T-helper 2 cell (primary cell): ENCODE results near the gene SHC3.

Experiments
- DNase-seq, 5 experiments: peaks; one replicate each; pipeline versions ENCODE4 v3.0.0 to v3.0.0-alpha.2; 2012 to 2022

Gene SHC3

GRCh38 chr9:88978034-88978433 is 200.6 kb downstream of the SHC3 start:
- no peak for DNase-seq

GRCh38 chr9:88976890-88977257 is 201.7 kb downstream of the SHC3 start:
- no peak for DNase-seq

DNA sequence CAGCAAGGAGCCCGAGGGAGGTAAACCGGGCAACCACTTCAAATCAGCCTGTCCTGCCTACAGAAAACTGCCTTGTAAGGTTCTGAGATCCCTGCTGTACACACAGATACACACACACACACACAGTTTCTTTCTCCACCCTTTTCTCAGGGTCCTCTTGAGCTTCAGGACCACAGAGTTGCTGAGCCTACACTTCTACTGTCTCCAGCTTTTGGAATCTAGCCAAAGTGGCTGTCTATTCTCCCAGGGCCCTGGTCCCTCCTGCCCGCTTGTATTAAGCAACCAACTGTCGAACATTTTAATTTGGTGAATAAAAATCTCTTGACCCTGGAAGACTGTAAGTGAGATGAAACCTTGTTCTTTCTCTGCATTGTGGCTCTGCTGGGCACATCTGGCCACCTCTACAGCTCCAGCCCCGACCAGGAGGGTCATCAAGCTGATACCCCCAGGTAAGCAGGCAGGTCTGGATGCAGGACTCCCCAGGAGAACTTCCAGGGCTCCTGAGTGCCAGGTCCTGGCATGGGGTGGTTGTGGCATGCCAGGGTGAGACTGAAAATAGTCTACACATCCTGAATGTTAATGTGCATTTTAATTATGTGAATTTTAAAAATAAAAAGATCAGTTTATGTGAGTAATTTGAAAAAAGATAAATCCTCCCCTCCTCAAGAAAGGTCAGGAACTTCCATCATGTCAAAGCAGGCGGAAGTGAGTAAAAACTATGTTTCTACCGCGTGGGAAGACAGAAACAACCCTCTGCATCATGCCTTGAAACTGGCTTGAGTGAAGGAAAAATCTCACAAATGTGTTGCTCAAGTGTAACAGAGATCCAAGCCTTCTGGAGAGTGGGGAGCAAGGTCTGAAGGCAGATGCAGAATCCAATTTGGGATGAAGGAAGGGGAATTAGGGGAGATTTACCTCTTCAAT is 202.4 kb downstream of the SHC3 start:
- DNase-seq, result no peak

- DNase-seq, result no peak
Measured at GRCh38 chr9:88974641-88975040, 204.0 kb downstream of the SHC3 start.

DNA sequence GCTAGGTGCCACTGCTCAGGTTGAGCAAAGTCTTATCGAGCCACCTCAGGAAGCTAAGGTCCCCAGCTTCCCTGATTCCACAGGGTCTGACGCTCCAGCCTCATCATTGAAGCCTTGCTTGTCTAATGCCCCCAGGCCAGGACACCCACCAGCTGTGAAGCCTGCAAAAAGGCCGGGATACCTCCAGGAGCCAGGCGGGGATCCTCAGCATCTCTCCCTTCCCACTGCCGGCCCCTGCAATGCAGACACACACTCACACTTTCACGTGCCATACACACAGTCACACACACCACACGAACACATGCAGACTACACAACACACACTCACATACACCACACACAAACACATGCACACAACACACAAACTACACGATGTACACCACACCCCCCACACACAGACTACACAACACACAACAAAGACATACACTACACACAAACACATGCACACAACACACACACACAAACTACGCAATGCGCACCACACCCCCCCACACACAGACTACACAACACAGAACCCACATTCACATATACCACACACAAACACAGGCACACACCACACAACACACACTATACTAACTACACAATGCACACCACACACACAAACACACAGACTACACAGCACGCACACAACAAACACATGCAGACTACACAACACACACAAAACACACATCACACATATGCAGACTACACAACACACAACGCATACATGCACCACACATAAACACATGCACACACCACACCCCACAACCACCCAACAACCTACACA is 205.2 kb downstream of the SHC3 start:
- DNase-seq, result no peak

DNA sequence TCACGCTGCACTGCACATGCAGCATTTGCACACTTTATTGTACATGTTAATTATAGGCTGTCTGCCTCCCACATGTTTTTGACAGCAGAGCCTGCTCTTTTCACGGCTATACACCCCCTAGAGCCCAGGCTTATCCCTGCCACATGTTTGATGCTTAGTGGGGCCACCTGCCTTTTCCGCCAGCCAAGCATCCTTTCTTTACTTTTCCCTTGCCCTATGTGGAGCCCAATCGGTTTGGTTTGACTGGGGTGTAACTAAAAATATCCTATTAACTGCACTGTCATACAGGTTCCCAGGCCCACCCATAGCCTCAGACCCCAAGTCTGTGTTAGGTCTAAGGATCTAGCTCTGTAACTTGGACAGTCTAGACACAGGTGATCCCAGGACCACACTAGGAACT is 206.2 kb downstream of the SHC3 start:
- DNase-seq, result no peak

GRCh38 chr9:88971131-88971960 is 207.3 kb downstream of the SHC3 start:
- DNase-seq, result no peak

DNA sequence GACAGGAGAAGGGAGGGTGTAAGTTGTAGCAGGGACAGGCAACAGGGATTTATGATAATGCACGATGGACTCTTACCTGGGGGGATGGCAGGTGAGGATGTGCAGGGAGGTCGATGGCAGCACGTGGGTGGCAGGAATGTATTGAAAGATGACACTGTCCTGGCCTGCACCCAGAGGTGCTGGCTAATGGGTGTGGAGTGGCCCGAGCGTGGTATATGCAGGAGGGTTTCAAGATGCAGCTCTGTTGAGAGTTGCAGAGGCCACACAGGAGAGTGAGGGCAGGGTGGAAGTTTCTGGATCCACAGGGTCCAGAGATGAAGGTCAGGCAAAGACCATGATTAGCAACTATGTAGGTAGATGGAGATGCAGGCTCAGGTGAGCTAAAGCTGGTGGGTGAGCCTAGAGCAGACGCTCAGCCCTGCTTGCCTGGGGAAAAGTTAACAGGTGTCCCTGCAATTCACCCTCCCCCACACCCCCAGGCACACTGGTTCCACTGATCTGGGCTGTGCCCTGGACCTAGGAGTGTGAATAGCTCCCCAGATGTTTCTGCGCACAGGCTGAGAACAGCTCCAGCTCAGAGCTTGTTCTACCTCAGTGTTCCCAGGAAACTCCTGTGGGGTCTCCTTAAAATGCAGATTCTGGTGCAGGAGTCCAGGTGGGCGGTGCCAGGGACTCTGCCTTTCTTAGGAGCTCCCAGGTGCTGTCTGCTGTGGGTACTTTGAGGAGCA is 208.8 kb downstream of the SHC3 start:
- DNase-seq, result no peak

DNA sequence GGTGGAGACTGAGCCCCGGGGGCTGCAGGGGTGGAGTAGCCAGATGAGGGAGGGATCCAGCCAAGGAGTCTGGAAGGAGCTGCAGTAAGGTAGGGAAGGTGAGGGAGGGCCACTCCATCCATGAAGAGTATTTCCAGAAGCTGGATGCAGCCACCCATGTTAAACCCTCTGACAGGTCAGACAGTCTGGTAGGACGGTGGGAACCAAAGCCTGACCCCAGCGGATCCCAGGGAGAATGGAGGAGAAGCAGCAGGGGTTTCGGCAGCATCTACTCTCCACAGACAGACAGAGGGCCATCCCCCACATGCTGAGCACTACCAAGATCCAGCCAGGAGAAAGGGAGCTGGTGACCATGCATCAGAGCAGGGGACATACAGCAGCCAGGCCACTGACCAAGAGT is 209.8 kb downstream of the SHC3 start:
- no peak for DNase-seq

- DNase-seq, result no peak
Measured at GRCh38 chr9:88966894-88967676, 211.5 kb downstream of the SHC3 start.

DNA sequence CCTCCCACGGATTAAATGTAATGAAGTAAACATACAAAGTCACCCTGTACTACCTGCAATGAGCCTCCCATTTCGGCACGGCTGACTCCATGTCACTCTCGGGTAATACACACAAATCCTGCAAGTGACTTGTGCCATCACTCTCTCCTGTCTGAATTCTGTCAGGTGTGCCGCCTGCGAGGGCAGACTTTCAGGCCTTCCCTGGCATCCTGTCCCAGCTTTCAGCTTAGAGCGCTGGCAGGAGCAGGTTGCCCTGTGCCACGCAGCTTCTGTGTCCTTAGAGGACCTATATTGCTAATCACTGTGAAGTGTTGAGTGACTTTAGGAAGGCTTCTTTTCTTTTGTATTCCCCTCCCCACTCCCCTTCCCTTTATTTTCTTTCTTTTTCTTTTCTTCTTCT is 213.1 kb downstream of the SHC3 start:
- no peak for DNase-seq

- no peak for DNase-seq
Measured at GRCh38 chr9:88960632-88961031, 218.0 kb downstream of the SHC3 start.

DNA sequence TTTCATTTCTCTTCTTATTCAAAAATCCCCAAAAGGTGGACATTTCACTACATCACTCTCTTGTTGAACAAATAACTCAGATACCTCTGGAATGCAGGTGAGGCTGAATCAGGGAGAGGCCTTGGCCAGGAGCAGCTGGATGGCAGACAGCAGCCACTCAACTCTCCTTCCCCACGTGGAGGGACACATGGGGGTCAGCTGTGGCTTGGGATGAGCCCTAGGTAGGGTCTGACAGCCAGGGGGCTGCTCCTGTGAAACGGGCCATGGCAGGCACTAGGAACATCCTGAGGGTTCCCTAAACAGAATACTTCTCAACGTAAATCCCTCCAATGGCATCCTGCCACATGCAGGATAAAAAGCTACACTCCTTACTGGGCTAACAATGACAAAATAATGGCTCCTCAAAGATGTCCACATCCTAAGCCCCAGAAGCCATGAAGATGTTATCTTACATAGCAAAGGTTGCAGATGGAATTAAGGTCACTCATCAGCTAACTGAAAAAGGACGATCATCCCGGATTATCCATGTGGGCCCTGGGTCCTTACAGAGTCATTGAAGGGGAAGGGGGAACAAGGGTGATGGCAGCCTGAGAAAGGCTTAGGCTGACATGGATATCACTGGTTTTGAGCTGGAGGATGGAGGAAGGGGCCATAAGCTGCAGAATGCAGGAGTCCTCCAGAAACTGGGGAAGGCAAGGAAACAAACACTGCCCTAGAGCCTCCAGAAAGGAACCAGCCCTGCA is 218.7 kb downstream of the SHC3 start:
- DNase-seq, result no peak

GRCh38 chr9:88957526-88957925 is 221.1 kb downstream of the SHC3 start:
- DNase-seq, result no peak
